Brain microvascular endothelial cell (primary cell): ENCODE measurements around the gene RTBDN.
"Not testable (repeated sequence)": the region's sequence is repeated elsewhere in the genome, so short reads cannot be mapped to it uniquely, and the experiment has no call there.

Source experiments
- DNase-seq: peaks from one replicate; pipeline ENCODE4 v3.0.0-alpha.2; 2020
- H3K27ac ChIP-seq: fragments of 250-450 bp; sonication (Bioruptor Pico); 2 replicates; pipeline ENCODE4 v1.5.1; 2020; ENCODE audit warnings: mild to moderate bottlenecking, moderate library complexity
- H3K27me3 ChIP-seq: fragments of 250-450 bp; sonication (Bioruptor Pico); replicated peaks from 2 replicates; pipeline ENCODE4 v1.5.1; 2020; ENCODE audit warnings: mild to moderate bottlenecking
- H3K36me3 ChIP-seq: fragments of 250-450 bp; sonication (Bioruptor Pico); replicated peaks from 2 replicates; pipeline ENCODE4 v1.5.1; 2020; ENCODE audit warnings: mild to moderate bottlenecking
- H3K4me3 ChIP-seq: 2 replicates; pipeline ENCODE4 v1.5.1; 2011; ENCODE audit warnings: low read depth, mild to moderate bottlenecking, control low read depth, low read length, moderate library complexity
- CTCF ChIP-seq: IDR thresholded peaks from 2 replicates; pipeline ENCODE4 v1.5.1; 2011; ENCODE audit warnings: low read depth, mild to moderate bottlenecking, moderate library complexity, low read length, control low read depth, inconsistent platforms; ENCODE audit errors: missing control alignments
- in situ Hi-C: cut with HindIII; loops from 2 replicates; pipeline ENCODE4 v1.10.0; 2017; ENCODE audit warnings: low sequenced_read_pairs, low pct_ligation_motif_present

RTBDN gene

GRCh38 chr19:12800466-12800770, 34.0 kb downstream of the RTBDN start:
- H3K27ac ChIP-seq = no peak overlapping the region
- peaks cover 15% of the 10 kb centered on the region for H3K36me3 ChIP-seq
- peak overlapping the region; percentile 88 for H3K4me3 ChIP-seq
- TF ChIP-seq CTCF = no peak
- DNase-seq = no peak
- no peaks in the 10 kb centered on the region for H3K27me3 ChIP-seq
- in situ Hi-C loops = no loop called here

- H3K27me3 ChIP-seq = no peaks in the 10 kb centered on the region
- DNase-seq = no peak
- no peak overlapping the region for H3K4me3 ChIP-seq
- peaks cover 15% of the 10 kb centered on the region for H3K36me3 ChIP-seq
- TF ChIP-seq CTCF = no peak
- H3K27ac ChIP-seq = no peak overlapping the region
- in situ Hi-C loops = no loop called here
Measured at GRCh38 chr19:12799742-12800465, 34.5 kb downstream of the RTBDN start.

- in situ Hi-C loops, DNase-seq, H3K27me3 ChIP-seq, H3K4me3 ChIP-seq, H3K27ac ChIP-seq: not testable (repeated sequence)
- H3K36me3 ChIP-seq = peaks cover 17% of the 10 kb centered on the region
Measured at GRCh38 chr19:12797607-12798006, 36.8 kb downstream of the RTBDN start.

- no peak for TF ChIP-seq CTCF
- DNase-seq = no peak
- no peak overlapping the region for H3K4me3 ChIP-seq
- H3K27me3 ChIP-seq = no peaks in the 10 kb centered on the region
- peaks cover 18% of the 10 kb centered on the region for H3K36me3 ChIP-seq
- in situ Hi-C loops = no loop called here
- H3K27ac ChIP-seq = no peak overlapping the region
Measured at GRCh38 chr19:12797141-12797587, 37.2 kb downstream of the RTBDN start.

- peaks cover 18% of the 10 kb centered on the region for H3K36me3 ChIP-seq
- in situ Hi-C loops = no loop called here
- H3K27me3 ChIP-seq = no peaks in the 10 kb centered on the region
- DNase-seq = peak; percentile 58
- no peak overlapping the region for H3K27ac ChIP-seq
- H3K4me3 ChIP-seq = no peak overlapping the region
- TF ChIP-seq CTCF = peak; percentile 94
Measured at GRCh38 chr19:12796146-12797071, 38.0 kb downstream of the RTBDN start.

- Histone ChIP-seq H3K4me3 (no peak overlapping the region), H3K27me3 (no peaks in the 10 kb centered on the region), H3K36me3 (peaks cover 13% of the 10 kb centered on the region), H3K27ac (no peak overlapping the region)
- no peak for TF ChIP-seq CTCF
- in situ Hi-C loops = no loop called here
- DNase-seq = no peak
Measured at GRCh38 chr19:12794971-12795381, 39.4 kb downstream of the RTBDN start.
